Stimulated activated naive B cell treated with anti-CD40 and anti-IgM and Interleukin-4, amounts not matched to agents 10 μg/mL and 1 μg/mL and 100 μg/mL, for 72 hours (primary cell): ENCODE results near the gene NAALADL1.

Experiments used
- ATAC-seq, 2 donors: fragments of 150-1000 bp; cut with Tn5 transposase; replicated peaks; 2 replicates each; pipeline ENCODE4 v1.10.0; 2021; ENCODE audit warnings: moderate library complexity in 1 of 2
- DNase-seq: peaks from one replicate; pipeline ENCODE4 v3.0.0; 2021
- H3K27ac Mint-ChIP-seq: one replicate; pipeline ENCODE4 v1.8.0; 2022; ENCODE audit warnings: mild to moderate bottlenecking, mixed read lengths
- H3K27me3 Mint-ChIP-seq, 2 donors: one replicate each; pipeline ENCODE4 v1.8.0; 2022; ENCODE audit warnings: mixed read lengths in 2 of 2
- H3K36me3 Mint-ChIP-seq, 2 donors: one replicate each; pipeline ENCODE4 v1.8.0; 2022; ENCODE audit warnings: mixed read lengths in 2 of 2, mild to moderate bottlenecking in 1 of 2
- H3K4me1 Mint-ChIP-seq, 2 donors: one replicate each; pipeline ENCODE4 v1.8.0; 2022; ENCODE audit warnings: mixed read lengths in 2 of 2, mild to moderate bottlenecking in 1 of 2
- H3K4me3 Mint-ChIP-seq, 2 donors: one replicate each; pipeline ENCODE4 v1.8.0; 2022; ENCODE audit warnings: mild to moderate bottlenecking in 2 of 2, mixed read lengths in 2 of 2, moderate library complexity in 1 of 2
- H3K9me3 Mint-ChIP-seq, 2 donors: one replicate each; pipeline ENCODE4 v1.8.0; 2022; ENCODE audit warnings: mixed read lengths in 2 of 2, mild to moderate bottlenecking in 1 of 2

Gene NAALADL1

GRCh38 chr11:65087216-65087615, 28.9 kb upstream of the NAALADL1 start:
- Mint-ChIP-seq H3K27me3 (no peaks in the 10 kb centered on the region), H3K9me3 (no peaks in the 10 kb centered on the region), H3K36me3 (peaks cover 33 to 49% of the 10 kb centered on the region in 2 donors), H3K27ac (no peak overlapping the region), H3K4me3 (no peak overlapping the region), H3K4me1 (peaks cover 24 to 32% of the 10 kb centered on the region in 2 donors)
- ATAC-seq (no peak), DNase-seq (no peak)

GRCh38 chr11:65086809-65087208, 28.5 kb upstream of the NAALADL1 start:
- Mint-ChIP-seq H3K27me3 (no peaks in the 10 kb centered on the region), H3K9me3 (no peaks in the 10 kb centered on the region), H3K27ac (no peak overlapping the region), H3K4me3 (no peak overlapping the region), H3K4me1 (peaks cover 24 to 32% of the 10 kb centered on the region in 2 donors), H3K36me3 (peaks cover 33 to 49% of the 10 kb centered on the region in 2 donors)
- DNase-seq (no peak), ATAC-seq (no peak)

GRCh38 chr11:65085446-65085845, 27.1 kb upstream of the NAALADL1 start:
- Mint-ChIP-seq H3K36me3 (peaks cover 37 to 53% of the 10 kb centered on the region in 2 donors), H3K4me3 (peak overlapping the region; percentile 99 to 100), H3K27me3 (no peaks in the 10 kb centered on the region), H3K27ac (peak overlapping the region; percentile 42), H3K9me3 (no peaks in the 10 kb centered on the region), H3K4me1 (peaks cover 29 to 45% of the 10 kb centered on the region in 2 donors)
- no peak for ATAC-seq
- no peak for DNase-seq

- H3K27ac Mint-ChIP-seq = peak overlapping the region; percentile 98
- H3K9me3 Mint-ChIP-seq = no peaks in the 10 kb centered on the region
- peaks cover 37 to 52% of the 10 kb centered on the region in 2 donors for H3K36me3 Mint-ChIP-seq
- peak overlapping the region; percentile 99 to 100 for H3K4me3 Mint-ChIP-seq
- H3K27me3 Mint-ChIP-seq = no peaks in the 10 kb centered on the region
- no peak for DNase-seq
- peaks cover 29 to 46% of the 10 kb centered on the region in 2 donors for H3K4me1 Mint-ChIP-seq
- ATAC-seq = peak in 1 of 2 donors; percentile 15
Measured at GRCh38 chr11:65084598-65085375, 26.4 kb upstream of the NAALADL1 start.

- ATAC-seq = peak; percentile 92 to 94
- Mint-ChIP-seq H3K4me3 (peak within 1 kb of the TSS; percentile 99 to 100), H3K27ac (peak within 1 kb of the TSS; percentile 98), H3K36me3 (peaks cover 31 to 44% of the 10 kb centered on the region in 2 donors), H3K27me3 (no peaks in the 10 kb centered on the region), H3K4me1 (peaks cover 30 to 49% of the 10 kb centered on the region in 2 donors), H3K9me3 (no peaks in the 10 kb centered on the region)
- peak; percentile 96 for DNase-seq
Measured at GRCh38 chr11:65083834-65084597, 25.7 kb upstream of the NAALADL1 start, which contains the start of the genes CDCA5 and ZFPL1. Gene CDCA5 (minus strand): TSS chr11:65084040. CDS start chr11:65083978, 62 bp downstream. Gene ZFPL1 (plus strand): TSS chr11:65084222. CDS start chr11:65084699, 477 bp downstream.

GRCh38 chr11:65083134-65083833, 24.9 kb upstream of the NAALADL1 start:
- H3K27ac Mint-ChIP-seq = peak overlapping the region; percentile 98

GRCh38 chr11:65078786-65079342, 20.5 kb upstream of the NAALADL1 start:
- ATAC-seq (no peak), DNase-seq (no peak)
- H3K9me3 Mint-ChIP-seq = no peaks in the 10 kb centered on the region
- H3K4me3 Mint-ChIP-seq = peak overlapping the region in 1 of 2 donors; percentile 17
- peaks cover 9 to 19% of the 10 kb centered on the region in 2 donors for H3K36me3 Mint-ChIP-seq
- H3K27ac Mint-ChIP-seq = no peak overlapping the region
- H3K27me3 Mint-ChIP-seq = no peaks in the 10 kb centered on the region
- H3K4me1 Mint-ChIP-seq = peaks cover 21 to 42% of the 10 kb centered on the region in 2 donors

More at GRCh38 chr11:65083134-65083833, 24.9 kb upstream of the NAALADL1 start:
- H3K4me1 Mint-ChIP-seq = peaks cover 37 to 56% of the 10 kb centered on the region in 2 donors
- peaks cover 24 to 37% of the 10 kb centered on the region in 2 donors for H3K36me3 Mint-ChIP-seq
- H3K27me3 Mint-ChIP-seq = no peaks in the 10 kb centered on the region
- ATAC-seq (peak in 1 of 2 donors; percentile 1), DNase-seq (no peak)
- peak overlapping the region; percentile 99 to 100 for H3K4me3 Mint-ChIP-seq
- H3K9me3 Mint-ChIP-seq = no peaks in the 10 kb centered on the region

- Mint-ChIP-seq H3K36me3 (peaks cover 9 to 17% of the 10 kb centered on the region in 2 donors), H3K27me3 (no peaks in the 10 kb centered on the region), H3K4me1 (peaks cover 16 to 34% of the 10 kb centered on the region in 2 donors), H3K9me3 (no peaks in the 10 kb centered on the region), H3K4me3 (no peak overlapping the region), H3K27ac (peak overlapping the region; percentile 44)
- DNase-seq = peak; percentile 35
- ATAC-seq = peak; percentile 89
Measured at GRCh38 chr11:65078151-65078550, 19.8 kb upstream of the NAALADL1 start.

- Mint-ChIP-seq H3K27ac (no peak overlapping the region), H3K36me3 (peaks cover 9 to 17% of the 10 kb centered on the region in 2 donors), H3K27me3 (no peaks in the 10 kb centered on the region), H3K9me3 (no peaks in the 10 kb centered on the region), H3K4me1 (peaks cover 16 to 30% of the 10 kb centered on the region in 2 donors), H3K4me3 (no peak overlapping the region)
- DNase-seq = no peak
- ATAC-seq = no peak
Measured at GRCh38 chr11:65077451-65077850, 19.1 kb upstream of the NAALADL1 start.

- Mint-ChIP-seq H3K36me3 (peaks cover 4 to 7% of the 10 kb centered on the region in 2 donors), H3K27me3 (no peaks in the 10 kb centered on the region), H3K4me3 (no peak overlapping the region), H3K4me1 (peaks cover 3 to 5% of the 10 kb centered on the region in 2 donors), H3K27ac (no peak overlapping the region), H3K9me3 (no peaks in the 10 kb centered on the region)
- no peak for DNase-seq
- ATAC-seq = no peak
Measured at GRCh38 chr11:65072631-65072966, 14.2 kb upstream of the NAALADL1 start.

GRCh38 chr11:65071907-65072630, 13.7 kb upstream of the NAALADL1 start:
- no peak overlapping the region for H3K4me3 Mint-ChIP-seq
- no peak overlapping the region for H3K27ac Mint-ChIP-seq
- peak in 1 of 2 donors; percentile 42 for ATAC-seq
- no peaks in the 10 kb centered on the region for H3K9me3 Mint-ChIP-seq
- H3K36me3 Mint-ChIP-seq = peaks cover 2 to 4% of the 10 kb centered on the region in 2 donors
- no peaks in the 10 kb centered on the region for H3K27me3 Mint-ChIP-seq
- no peak for DNase-seq
- H3K4me1 Mint-ChIP-seq = peaks cover 3 to 5% of the 10 kb centered on the region in 2 donors

- no peak for ATAC-seq
- no peaks in the 10 kb centered on the region for H3K9me3 Mint-ChIP-seq
- no peak overlapping the region for H3K4me3 Mint-ChIP-seq
- H3K4me1 Mint-ChIP-seq = peaks cover 3 to 5% of the 10 kb centered on the region in 2 donors
- H3K36me3 Mint-ChIP-seq = no peaks in the 10 kb centered on the region
- no peaks in the 10 kb centered on the region for H3K27me3 Mint-ChIP-seq
- no peak for DNase-seq
- H3K27ac Mint-ChIP-seq = no peak overlapping the region
Measured at GRCh38 chr11:65069217-65069616, 10.9 kb upstream of the NAALADL1 start.

GRCh38 chr11:65067446-65067845, 9.1 kb upstream of the NAALADL1 start:
- no peak for ATAC-seq
- peaks cover 3 to 5% of the 10 kb centered on the region in 2 donors for H3K4me1 Mint-ChIP-seq
- DNase-seq = no peak

More at GRCh38 chr11:65067446-65067845, 9.1 kb upstream of the NAALADL1 start:
- Mint-ChIP-seq H3K36me3 (no peaks in the 10 kb centered on the region), H3K4me3 (no peak overlapping the region), H3K27ac (no peak overlapping the region), H3K9me3 (no peaks in the 10 kb centered on the region), H3K27me3 (no peaks in the 10 kb centered on the region)
